CD4-positive, alpha-beta T cell treated with Interleukin-17A for 4 hours (primary cell): ENCODE data around the gene SNUPN.
"Not testable (repeated sequence)": the region's sequence is repeated elsewhere in the genome, so short reads cannot be mapped to it uniquely, and the experiment has no call there.

Experiments used
- DNase-seq: peaks from one replicate; pipeline ENCODE4 v3.0.0-alpha.2; 2020; ENCODE audit warnings: mixed read lengths

Gene SNUPN

DNA sequence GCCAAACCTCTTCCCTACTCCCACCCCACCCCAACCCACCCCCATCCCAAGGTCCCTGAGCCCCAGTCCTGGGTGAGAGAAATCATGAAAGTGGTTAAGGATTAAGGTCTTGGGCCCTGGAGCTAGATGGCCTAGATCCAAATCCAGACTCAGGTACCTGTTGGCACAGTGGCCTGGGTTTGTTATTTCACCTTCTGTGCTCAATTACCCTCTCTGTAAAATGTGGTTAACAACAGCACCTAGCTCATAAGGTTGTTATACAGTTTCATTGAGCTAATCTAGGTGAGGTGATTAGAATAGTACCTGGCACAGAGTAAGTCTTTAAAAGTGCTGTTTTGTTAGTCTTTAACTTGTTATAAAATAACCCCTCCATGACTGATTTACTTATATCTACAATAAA, 6.4 kb upstream of the SNUPN start:
- DNase-seq: no peak

DNA sequence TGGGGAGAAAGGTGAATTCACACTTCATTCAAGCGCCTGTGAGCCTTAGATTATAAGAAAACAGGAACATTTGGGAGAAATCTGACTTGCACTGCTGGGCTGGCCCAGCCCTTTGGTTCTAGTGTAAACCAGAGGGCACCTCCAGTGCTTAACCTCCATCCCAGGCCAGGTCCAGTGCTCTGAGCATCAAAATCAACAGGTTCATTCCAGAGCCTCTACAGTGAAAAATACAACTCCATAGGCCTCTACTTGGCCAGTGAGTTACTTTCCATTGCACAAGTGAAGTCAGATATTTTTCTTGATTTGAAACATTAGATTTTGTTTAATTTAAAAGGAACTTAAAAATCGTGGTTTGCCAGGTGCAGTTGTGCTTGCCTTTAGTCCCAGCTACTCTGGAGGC, 3.0 kb downstream of the SNUPN start:
- no peak for DNase-seq

DNA sequence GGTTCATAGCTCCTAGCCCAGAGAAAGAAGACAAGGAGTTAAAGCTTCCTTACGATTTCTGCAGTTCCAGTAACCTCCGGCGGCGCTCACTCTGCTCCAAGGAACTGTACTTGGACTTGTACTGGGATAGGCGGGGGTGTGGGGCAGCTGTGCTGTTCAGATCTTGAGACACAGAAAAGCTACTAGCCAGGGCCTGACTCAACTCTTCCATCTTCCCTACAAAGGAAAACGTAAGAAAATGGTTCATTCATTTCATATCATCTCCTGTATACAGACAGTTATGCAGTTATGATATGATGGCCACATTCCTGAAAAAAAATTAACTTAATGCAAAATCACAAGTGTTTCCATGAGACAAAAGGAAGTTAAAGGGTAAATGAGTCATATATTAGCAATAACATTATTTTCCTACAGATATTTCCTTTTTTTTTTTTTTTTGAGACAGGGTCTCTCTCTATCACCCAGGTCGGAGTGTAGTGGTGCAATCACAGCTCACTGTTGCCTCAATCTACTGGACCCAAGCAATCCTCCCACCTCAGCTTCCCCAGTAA, 4.6 kb downstream of the SNUPN start:
- no peak for DNase-seq

DNA sequence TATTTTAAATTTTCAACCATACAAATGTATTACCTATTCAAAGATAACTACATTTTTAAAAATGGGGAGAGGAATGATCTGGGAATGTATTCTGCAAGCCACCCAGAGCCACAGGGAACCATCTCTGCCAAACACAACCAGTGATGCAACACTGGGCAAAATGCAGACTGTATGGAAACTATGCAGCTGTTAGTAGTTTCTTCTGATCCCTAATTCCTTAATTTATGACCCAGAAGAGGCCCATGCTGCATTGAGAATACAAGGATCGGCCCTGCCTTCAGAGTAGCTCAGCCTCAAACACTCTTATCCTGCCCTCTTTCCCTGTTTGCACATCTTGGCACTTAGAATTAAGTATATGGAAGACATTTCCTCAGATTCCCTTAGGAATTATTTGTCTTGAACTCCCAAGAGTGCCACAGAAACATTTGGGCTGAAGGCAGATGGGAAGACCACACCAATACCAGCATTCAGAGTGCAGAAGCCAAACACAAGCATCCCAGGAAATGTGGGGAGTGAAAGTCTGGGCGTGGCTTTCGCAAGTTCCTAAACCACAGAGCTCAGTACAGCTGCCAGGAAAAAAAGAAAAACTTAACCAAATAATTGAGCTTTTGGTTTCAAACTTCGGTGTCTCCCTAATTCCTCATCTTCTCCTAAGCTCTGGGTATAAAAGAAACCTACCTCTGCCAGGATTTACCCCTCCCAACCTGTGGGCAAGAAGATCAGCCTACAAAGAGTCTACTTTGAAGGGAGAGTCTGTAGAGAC, 5.3 kb downstream of the SNUPN start:
- DNase-seq: no peak

DNA sequence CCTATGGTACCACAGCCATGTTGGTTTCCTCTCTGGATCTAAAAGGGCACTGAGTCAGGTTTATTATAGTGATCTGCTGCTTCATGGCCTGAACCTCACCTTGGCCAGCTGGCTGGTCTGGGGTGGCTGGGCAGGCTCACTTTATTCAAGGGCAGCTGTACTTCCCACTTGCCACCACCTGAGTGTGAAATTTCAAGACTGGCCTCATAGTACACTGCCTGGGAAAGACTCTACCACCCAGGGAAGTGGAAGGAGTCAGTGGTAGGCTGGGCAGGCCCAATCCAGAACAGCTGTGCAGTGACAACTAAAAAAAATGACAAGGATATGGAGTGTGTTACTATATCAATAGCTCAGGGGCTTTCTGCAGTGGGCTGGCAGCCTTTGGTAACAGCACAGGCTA, 8.8 kb downstream of the SNUPN start:
- no peak for DNase-seq

DNA sequence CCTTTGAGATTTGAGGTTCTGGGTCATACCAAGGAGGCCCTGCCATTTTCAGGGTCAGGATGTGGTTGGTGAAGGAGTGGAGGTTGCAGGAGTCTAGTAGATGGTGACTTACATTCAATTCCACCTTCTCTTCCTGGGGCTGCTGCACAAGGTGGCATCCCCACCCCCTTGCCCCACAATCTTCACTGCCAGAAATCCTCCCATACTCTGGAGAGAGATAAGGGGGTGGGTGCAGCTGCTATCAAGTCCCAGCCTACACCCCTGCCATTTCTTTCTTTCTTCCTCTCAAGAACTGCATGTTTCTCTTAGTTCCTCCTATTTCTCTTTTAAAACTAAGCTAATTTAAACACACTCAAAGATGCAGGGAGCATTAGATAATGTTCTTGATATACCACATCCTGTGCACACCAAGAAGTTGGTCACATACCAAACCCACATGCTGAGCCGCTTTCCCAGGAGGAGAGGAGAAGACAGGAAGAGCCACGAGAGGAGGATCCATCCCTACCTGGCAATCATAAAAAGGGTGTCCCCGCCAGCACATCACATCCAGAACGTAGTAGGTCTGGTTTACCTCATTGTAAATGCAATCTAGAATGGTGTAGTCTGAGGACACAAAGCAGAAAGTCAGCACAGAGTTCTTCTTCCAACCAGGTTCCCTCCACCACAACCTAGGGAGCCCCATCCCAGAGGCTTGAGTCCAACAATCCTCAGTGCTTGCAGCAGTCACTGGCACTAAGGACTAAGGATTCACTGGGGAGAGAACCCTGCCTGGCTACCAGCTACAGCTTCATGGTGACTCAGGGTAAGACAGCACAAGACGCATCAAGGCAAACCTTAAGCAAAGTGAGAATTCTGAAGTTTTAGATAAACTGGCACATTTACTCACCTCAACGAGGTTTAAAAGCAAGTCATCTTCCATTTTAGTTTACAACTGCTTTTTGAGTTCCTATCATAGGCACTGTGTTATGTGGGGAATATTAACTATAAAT, 18.5 kb downstream of the SNUPN start:
- DNase-seq: peak; percentile 52

DNA sequence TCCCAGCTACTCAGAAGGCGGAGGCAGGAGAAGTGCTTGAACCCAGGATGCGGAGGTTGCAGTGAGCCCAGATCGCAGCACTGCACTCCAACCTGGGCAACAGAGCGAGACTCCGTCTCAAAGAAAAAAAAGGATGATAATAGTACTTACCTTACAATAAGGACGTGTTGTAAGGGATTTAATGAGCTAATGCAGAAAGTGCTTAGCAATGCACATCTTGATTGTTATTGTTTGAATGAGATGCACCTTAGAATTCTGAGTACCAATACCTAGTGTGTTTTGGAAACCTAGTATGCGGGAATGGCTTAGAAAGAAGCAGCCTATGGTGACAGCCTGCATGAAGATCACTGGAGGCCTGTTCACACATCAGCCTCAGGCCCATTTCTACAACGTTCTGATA, 19.5 kb downstream of the SNUPN start:
- DNase-seq: no peak

DNA sequence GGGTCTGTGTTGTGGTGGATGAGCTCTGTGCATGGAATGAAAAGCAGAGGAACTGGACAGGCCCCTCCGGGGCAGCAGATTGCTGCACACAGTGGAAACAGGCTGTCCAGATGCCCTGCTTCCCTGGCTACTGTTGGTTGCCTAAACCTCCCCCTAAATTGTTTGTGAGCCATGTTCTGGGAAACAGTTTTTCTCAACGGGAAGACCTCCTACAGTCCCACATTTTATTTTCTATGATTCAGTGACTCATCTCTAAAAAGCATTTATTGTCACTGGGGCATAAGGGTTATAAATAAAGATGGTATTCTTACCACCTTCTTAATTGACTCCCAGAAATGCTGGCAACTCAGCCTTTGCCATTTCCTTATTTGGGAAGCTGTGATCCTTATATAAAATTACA, 26.1 kb downstream of the SNUPN start:
- DNase-seq: no peak

DNA sequence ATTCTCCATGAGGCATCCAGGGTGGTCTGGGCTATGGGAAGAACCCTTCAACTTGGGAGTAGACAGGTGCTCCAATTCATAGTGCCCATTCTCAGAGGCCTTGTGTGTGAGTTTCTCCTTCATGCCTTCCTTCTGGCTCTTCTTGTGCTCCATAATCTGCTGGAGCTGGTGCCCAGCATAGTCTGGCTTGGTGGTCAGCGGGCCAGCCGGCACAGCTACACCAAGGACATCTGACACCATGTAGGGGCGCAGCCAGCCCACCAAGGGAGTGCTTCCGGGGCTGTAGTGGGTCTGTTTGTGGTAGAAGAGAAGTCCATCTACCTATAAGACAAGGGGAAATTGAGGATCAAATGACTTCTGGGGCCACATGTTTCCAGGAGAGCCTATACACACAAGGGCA, 27.2 kb downstream of the SNUPN start:
- DNase-seq: no peak

DNA sequence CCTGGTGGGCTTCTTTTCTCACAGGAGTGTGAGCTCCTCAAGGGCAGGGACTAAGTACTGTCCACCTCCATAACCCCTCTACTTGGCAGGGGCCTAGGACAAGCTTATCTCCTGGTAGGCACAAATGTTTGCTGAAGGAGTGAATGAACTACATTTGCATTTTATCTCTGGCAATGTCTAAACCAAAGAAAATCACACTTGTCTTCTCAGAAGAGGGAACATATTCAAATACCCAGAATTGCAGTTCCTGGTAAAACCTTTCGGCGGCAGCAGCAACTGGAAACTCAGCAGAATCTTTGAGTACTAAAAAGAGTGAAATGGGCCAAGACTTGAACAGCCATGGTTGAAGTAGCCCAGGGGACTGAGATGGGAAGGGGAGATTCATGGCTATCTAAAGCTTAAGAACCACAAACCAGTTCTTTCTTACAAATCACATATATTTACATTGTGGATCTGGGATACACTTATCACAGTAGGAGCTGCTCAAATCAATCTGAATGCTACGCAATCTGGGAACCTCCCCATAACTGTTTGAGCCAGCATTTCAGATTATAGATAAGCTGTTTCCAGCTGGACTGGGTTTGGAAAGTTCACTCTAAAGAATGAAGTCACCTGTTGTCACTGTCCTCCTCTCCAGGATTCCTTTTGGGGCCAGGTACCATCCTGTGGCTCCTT, 27.7 kb downstream of the SNUPN start:
- DNase-seq: peak; percentile 51

DNA sequence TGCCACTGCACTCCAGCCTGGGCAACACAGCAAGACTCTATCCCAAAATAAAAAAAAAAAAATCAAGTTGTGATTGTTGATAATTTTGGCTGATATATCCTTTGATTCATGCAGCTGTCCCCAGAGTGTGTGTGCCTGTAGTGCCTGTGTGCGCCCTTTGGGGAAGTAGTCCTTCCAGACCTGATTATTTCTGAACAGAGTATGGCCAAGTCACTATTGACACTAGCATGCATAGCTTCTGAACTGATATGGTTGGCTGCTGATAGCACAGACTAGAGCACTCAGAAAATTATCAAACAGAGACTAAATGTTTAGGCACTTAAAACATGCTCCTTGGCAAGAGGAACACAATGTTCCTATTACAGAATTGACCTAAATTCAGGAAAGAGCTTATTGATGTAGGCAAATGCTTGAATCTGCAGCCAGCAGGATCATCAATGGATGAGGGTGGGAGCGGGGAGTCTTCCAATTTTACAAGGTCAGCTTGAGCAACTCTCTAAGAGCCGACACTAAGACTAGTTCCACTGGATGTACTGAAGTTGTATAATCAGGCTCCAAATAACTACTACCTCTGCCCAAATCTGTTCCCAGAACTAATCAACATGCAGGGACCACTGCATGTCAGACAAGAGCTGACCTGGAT, 28.7 kb downstream of the SNUPN start:
- DNase-seq: no peak

DNA sequence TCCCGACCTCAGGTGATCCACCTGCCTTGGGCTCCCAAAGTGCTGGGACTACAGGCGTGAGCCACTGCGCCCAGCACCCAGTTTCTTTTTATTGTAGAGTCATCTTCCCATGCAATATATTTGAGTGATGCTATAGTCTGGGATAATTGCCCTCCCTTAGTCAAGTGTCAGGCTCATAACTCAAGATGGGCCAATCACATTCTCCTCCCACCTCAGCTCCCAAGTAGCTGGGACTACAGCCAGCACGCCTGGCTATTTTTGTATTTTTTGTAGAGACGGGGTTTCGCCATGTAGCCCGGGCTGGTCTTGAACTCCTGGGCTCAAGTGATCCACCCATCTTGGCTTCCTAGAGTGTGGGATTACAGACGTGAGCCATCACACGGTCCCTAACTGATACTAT, 31.2 kb downstream of the SNUPN start:
- no peak for DNase-seq

DNA sequence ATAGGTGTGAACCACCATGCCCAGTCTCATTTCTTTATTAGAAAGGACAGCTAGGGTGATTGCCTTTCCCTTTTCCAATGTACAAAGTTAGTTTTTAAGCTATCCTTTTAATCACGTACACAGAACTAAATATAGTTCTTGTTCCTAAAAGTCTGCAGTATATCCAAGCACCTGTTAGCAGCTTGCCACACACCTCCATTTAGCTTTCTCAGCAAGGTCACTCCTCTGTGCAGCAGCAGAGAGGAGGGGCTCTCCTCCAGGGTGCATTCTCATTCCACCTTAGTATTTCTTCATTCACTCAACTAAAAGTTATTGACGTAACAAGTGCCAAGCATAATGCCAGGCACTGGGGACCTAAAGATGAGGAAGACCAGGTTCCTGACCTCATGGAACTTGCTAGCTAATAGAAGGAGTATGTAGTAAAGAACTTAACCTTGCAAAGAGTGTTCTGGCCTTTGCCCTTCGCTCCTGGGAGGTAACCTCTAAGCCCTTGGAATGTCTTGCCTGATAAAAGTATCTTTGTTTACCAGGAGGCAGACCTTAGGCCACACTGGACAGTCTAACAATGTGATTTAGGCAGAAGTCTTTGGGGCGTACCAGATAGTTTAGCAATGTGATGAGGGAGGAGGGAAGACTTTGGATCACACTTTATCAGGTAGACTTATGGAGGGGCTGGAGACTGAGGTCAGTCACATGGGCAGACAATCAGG, 33.7 kb downstream of the SNUPN start:
- DNase-seq: no peak

DNA sequence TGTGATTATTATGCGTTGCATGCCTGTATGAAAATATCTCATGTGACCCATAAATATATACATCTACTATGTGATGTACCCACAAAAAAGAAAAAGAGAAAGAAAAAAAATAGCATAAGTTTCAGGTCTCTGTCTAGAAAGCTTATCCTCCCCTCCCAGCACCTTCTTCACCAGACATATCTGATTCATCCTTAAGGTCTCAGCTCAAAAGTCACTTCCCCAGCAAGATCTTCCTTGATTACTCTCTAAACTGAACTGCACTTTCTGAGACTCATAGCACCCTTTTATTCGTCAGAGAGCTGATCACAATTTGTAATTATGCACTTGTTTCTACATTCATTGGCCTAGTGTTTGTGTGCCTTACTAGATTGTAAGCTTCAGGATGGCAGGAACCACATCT, 35.3 kb downstream of the SNUPN start:
- no peak for DNase-seq

DNA sequence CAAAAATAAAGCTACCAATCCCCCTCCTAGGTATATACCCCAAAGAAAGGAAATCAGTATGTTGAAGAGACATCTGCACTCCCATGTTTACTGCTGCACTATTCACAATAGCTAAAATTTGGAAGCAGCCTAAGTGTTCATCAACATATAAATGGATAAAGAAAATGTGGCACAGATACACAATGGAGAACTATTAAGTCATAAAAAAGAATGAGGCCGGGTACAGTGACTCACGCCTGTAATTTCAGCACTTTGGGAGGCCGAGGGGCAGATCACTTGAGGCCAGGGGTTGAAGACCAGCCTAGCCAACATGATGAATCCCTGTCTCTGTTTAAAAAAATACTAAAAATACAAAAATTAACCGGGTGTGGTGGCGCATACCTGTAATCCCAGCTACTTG, 36.5 kb downstream of the SNUPN start:
- DNase-seq: no peak

DNA sequence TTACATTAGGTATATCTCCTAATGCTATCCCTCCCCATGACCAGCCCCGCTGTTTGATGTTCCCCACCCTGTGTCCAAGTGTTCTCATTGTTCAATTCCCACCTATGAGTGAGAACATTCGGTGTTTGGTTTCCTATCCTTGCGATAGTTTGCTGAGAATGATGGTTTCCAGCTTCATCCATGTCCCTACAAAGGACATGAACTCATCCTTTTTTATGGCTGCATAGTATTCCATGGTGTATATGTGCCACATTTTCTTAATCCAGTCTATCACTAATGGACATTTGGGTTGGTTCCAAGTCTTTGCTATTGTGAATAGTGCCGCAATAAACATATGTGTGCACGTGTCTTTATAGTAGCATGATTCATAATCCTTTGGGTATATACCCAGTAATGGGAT, 39.1 kb downstream of the SNUPN start:
- not testable (repeated sequence) for DNase-seq

DNA sequence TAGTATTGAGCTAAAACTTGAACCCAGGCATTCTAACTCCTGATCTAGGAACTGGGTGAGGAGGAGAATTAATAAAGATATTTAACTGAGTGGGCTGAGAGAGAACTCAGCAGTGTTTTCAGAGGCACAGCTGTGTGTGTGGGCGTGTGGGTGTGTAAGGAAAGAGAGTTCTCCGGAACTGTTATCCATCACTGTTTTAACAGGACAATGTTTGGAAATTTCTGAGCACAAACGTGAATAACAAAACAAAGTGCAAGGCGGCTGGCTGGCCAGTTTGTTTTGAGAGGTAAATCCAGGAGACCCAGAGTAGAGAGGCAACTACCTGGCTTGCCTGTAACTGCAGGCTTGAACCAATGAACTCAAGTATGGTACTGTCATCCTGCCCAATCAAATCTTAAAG, 41.4 kb downstream of the SNUPN start:
- DNase-seq: no peak

DNA sequence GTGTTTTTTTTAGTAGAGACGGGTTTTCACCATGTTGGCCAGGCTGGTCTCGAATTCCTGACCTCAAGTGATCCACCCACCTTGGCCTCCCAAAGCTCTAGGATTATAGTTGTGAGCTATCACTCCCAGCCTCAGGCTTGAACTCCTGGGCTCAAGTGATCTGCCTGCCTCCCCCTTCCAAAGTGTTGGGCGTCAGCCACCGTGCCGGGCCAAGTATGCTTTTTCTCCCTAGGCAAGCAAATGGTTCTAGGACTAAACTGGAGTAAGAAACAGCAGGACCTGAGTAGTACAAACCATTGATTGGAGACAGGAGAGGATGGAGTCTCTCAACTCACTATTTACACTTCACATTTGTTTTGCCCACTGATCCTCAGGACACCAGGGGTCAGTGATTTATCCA, 41.8 kb downstream of the SNUPN start:
- no peak for DNase-seq

DNA sequence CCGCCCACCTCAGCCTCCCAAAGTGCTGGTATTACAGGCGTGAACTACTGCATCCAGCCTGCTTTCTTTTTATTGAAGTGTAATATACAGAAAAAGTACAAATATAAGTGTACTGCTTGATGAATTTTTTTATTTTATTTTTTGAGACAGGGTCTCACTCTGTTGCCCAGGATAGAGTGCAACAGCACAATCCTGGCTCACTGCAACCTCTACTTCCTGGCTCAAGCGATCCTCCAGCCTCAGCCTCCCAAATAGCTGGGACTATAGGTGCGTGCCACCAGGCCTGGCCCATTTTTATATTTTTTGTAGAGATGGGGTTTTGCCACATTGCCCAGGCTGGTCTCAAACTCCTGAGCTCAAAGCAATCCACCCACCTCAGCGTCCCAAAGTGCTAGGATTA, 42.6 kb downstream of the SNUPN start:
- not testable (repeated sequence) for DNase-seq

DNA sequence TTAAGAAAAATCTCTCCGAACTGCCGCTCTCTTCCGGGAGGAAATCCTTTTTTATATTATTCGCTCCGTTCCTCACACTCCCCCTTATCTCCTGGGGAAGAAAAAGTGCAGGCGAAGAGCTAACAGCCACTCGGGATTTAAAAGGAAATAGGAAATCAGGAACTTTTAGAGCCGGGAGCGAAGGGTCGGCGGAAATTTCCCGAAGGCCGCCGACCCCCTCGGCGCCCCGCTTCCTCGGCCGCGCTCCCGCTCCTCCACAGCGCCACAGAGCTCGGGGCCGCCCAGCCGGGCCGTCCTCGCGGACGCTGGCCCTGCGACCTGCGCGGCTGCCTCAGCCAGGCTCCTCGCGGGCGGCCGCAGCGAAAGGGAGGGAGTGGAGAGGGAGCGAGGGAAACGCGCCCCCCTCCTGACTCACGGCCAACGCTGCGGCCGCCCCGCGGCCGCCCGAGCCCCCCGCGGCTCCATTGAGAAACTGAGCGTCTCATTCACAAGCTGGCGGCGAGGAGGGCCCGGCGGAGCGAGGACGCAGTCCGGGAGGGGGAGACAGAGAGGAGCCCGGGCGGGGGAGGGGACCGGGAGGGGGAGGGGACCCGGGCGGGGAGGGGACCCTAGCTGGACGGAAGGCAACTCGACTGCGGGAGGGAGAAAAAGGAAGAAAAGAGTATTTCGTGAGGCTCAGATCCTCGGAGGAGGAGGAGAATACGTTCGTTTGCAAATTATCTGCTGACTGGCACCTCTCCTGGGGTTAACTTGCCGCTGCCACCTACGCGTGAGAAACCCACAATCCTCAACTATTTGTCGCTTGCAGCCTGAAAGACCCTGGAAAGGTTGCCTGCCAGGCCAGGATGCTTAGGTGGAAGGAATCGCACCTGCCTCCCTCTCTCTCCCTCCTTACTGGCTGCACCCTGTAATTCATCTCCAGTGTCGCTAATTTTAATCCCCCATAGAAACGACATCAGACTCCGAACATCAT, 46.3 kb downstream of the SNUPN start, which contains the start of gene PTPN9:
Gene PTPN9 (minus strand): TSS at position 368 of the 973 bp plus-strand sequence. CDS start 539 bp downstream, outside the sequence.
- peak; percentile 79 for DNase-seq
